SW480 (cell line): ENCODE data around the gene SPAG17.

Experiments
- DNase-seq: peaks from one replicate; pipeline ENCODE4 v3.0.0-alpha.2; 2016; ENCODE audit warnings: low spot score

Gene SPAG17

DNA sequence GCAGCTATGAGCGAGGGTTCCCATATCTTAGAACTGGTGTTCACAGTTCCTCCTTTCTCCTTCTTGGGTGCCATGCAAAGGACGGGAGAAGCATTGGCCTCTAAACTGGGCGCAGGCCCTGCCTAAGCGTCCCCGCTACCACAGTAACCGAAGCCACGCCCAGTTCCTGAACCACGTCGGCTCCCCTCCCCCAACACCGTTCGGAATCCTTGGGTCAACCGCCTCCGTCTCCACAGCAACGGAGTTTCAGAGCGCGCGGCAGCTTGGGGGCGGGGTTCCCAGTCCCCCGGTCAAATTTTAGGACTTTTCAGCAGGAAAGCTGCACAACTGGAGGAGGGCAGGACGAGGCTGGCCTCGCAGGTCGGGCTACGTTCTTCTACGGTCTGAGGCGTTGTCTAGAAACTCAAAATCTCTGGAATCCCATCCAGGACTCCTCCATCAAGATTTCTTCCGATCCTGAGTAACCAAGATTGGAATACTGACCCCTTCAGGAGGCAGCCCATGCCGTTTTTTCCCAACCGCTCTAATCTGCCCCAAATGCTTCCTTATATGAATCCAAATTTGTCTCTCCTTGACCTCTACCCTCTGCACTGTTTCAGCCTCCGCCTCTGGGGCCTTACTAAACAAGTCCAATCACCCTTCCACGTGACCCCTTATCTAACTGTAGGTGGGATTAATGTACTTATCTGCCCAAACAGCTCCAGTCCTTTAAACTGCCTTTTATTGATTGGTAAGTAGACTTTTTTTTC, at the start of gene SPAG17:
Gene SPAG17, minus strand, starts transcription at position 145 of the 749 bp plus-strand sequence. Its CDS starts 71 bp downstream, at position 74.
- DNase-seq, result no peak

DNA sequence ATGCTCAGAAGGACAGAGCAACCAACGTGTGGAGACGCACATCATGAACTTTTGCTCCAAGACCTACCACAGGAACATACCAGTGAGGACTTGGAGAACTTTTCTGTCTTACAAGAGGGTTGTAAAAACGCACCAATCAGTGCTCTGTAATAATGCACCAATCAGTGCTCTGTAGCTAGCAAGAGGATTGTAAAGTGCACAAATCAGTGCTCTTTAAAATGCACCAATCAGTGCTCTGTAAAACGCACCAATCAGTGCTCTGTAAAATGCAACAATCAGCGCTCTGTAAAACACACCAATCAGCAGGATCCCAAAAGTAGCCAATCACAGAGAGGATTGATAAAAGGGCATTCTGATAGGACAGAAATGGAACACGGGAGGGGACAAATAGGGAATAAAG, 40.4 kb upstream of the SPAG17 start:
- DNase-seq, result no peak

- DNase-seq, result peak; percentile 21
Measured at GRCh38 chr1:118223426-118223825, 38.4 kb upstream of the SPAG17 start.

GRCh38 chr1:118219438-118219837, 34.4 kb upstream of the SPAG17 start:
- DNase-seq, result no peak

GRCh38 chr1:118217141-118217838, 32.3 kb upstream of the SPAG17 start:
- no peak for DNase-seq

- DNase-seq, result no peak
Measured at GRCh38 chr1:118214866-118215265, 29.8 kb upstream of the SPAG17 start.

GRCh38 chr1:118210723-118211110, 25.7 kb upstream of the SPAG17 start:
- no peak for DNase-seq

GRCh38 chr1:118210051-118210722, 25.2 kb upstream of the SPAG17 start:
- DNase-seq, result no peak

DNA sequence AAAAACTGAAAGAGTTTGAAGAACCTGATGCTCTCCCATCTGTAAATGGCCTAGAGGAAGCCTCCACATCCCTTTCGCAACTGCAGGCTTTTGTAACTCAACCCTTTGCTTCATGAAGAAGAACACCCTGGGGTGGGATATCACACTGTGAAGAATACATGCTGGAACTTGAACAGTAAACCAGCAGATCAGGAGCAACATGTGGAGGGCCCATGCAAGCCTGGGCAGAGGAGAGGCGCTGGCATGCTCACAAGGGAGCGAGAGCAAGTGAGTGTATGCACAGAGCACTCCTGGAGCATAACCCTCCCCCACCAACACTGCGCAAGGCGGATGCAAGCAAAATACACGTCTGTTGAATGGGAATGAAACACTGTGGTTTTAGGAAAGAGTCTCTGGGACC, 24.6 kb upstream of the SPAG17 start:
- no peak for DNase-seq

GRCh38 chr1:118206966-118207365, 21.9 kb upstream of the SPAG17 start:
- DNase-seq, result no peak

DNA sequence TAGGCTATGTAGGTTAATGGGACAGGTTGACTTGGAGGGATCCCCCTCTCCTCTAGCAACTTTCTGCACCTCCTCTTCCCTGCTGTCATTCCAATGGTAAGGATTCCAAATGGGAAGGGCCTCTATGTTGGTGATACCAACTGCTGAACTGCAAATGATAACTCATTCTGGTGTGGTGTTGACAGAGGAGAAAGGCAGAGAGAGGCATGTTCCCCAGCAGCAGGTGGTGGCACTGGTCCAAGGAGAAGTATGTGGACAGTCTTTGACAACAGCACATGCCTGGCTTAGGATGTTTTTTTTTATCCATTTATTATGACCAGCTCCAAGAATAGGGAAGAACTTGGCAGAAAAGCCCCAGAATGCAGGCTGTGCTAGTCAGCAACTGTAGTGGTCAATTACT, 19.6 kb upstream of the SPAG17 start:
- no peak for DNase-seq

DNA sequence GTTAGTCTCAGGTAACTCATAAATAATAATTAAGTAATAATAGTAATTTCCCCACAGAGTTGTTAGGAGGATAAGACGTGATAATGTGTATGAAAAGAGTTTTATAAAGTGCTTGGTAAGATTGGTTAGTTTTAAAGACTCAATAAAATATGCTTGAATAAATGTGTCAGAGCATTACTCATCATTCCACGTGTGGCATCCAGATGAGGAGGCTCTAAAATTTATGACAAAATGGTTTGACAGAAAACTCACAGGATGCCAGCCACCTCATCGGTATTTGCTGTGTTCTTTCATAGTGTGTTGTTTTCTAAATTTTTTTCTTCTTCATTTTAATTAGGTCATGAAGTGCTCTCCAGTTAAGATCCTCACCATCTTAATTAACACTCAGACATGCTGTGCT, 19.1 kb upstream of the SPAG17 start:
- no peak for DNase-seq

- DNase-seq, result no peak
Measured at GRCh38 chr1:118202076-118202608, 17.1 kb upstream of the SPAG17 start.

DNA sequence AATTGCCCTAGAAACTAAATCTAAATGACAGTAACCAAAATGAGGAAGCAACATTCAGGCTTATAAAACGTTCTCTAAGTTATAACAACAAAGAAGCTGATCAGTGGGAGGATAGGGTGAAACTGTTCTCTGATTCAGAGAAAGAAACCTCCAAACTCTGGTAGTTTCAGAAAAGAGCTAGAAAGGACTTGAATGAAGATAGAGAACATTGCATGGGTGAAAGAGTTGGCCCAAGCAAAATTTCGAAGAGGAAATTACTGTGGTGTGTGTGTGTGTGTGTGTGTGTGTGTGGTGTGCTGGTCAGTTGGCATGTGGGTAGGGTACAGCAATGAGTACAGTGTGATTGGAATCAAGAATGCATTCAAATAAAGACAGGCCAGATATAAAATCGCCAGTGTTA, 16.5 kb upstream of the SPAG17 start:
- no peak for DNase-seq

DNA sequence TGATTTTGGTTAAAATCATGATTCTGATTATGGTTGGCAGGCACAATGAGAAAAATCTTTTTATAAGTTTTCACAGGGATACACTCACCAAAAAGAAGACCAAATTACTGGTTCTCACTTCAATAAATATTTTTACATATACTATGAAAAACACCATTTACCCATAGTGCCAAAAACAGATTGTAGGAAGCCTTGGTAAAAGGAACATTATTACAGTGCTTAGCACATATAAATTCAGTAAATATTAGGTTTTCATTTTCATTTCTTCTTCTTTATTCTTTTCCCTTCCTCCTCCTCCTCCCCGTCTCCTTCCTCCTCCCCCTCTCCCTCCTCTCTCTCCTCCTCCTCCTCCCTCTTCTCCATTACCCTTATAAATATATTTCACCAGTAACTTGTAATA, 15.8 kb upstream of the SPAG17 start:
- DNase-seq, result no peak

- no peak for DNase-seq
Measured at GRCh38 chr1:118190561-118190960, 5.5 kb upstream of the SPAG17 start.

- no peak for DNase-seq
Measured at GRCh38 chr1:118189564-118189963, 4.5 kb upstream of the SPAG17 start.

- DNase-seq, result no peak
Measured at GRCh38 chr1:118188411-118188810, 3.4 kb upstream of the SPAG17 start.

GRCh38 chr1:118186026-118186425, 998 bp upstream of the SPAG17 start:
- DNase-seq, result no peak

- DNase-seq, result peak; percentile 35
Measured at GRCh38 chr1:118184739-118185083, 317 bp downstream of the SPAG17 start.

DNA sequence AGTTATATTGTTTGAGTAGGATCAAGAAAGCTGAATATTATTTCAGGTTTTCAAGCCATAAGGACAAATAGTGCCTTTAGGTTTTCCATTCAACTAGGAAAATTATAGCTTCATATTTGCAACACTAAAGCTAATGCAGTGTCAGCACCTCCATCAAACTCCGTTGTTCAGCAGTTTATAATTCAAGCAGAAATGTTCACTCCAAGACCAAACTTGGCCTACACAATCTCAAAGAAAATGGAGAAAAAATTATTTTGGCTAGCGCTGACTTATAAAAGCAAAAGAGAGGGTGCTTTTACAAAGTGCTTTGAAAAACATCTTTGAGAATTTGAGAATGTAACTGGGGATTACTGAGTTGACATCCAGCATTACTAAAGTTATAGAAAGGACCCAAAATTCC, 1.4 kb downstream of the SPAG17 start:
- DNase-seq, result no peak

GRCh38 chr1:118177998-118178397, 7.0 kb downstream of the SPAG17 start:
- DNase-seq, result no peak

DNA sequence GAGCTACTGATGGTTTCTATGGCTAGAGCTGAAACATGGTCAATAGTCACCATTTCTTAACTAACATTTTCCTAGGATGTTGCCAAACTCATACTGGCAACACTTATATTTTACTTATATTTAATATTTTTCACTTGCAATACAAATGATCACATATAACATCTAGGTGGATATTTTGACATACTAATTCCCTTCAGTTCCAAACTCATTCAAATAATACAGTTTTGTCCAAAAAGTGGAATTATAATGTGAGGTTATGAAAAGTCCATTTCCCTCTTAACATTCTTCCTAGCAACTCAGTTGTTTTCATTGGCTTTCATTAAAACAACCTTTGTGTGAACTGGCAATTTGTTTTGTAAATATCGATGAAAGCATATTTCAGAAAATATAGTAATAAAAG, 16.0 kb downstream of the SPAG17 start:
- DNase-seq, result no peak
